Natural killer cell (primary cell): Measurements from ENCODE around the gene C4orf50. TPM values are rescaled to one million over a fixed set of nuclear protein-coding genes. Genes with fewer than 3 reads are reported as not detected.
A peak's percentile ranks its signal among the peaks of the same experiment; 100 is the strongest.
"Not testable (repeated sequence)": the region's sequence is repeated elsewhere in the genome, so short reads cannot be mapped to it uniquely, and the experiment has no call there.

Experiments
- ATAC-seq, 3 donors: fragments of 150-1000 bp in 2 of 3; fragments of 200-7000 bp in 1 of 3; cut with Tn5 transposase; 1 replicate in 1 of 3; 2 replicates in 2 of 3; pipeline ENCODE4 v1.10.0; 2021; ENCODE audit warnings: mild to moderate bottlenecking in 2 of 3, moderate library complexity in 2 of 3
- DNase-seq, 2 donors: peaks; one replicate each; pipeline versions ENCODE4 v3.0.0 to v3.0.0-alpha.2; 2013 to 2021; ENCODE audit warnings: mixed read lengths in 1 of 2
- H3K27ac ChIP-seq: one replicate; pipeline ENCODE4 v1.5.1; 2013; ENCODE audit warnings: mild to moderate bottlenecking, low read length
- H3K27me3 ChIP-seq: one replicate; pipeline ENCODE4 v1.6.1; 2013; ENCODE audit warnings: low read length; ENCODE audit not compliant: control insufficient read depth, insufficient read depth
- H3K36me3 ChIP-seq: one replicate; pipeline ENCODE4 v1.6.1; 2013; ENCODE audit warnings: low read length; ENCODE audit not compliant: control insufficient read depth, insufficient read depth
- H3K4me1 ChIP-seq: one replicate; pipeline ENCODE4 v1.6.1; 2013; ENCODE audit warnings: low read length; ENCODE audit not compliant: control insufficient read depth, insufficient read depth
- H3K4me3 ChIP-seq: one replicate; pipeline ENCODE4 v1.5.1; 2013; ENCODE audit warnings: low read length
- H3K9me3 ChIP-seq: one replicate; pipeline ENCODE4 v1.6.1; 2013; ENCODE audit warnings: low read length; ENCODE audit not compliant: control insufficient read depth, insufficient read depth
- H3K27ac Mint-ChIP-seq, 2 donors: one replicate each; pipeline ENCODE4 v1.8.0; 2022; ENCODE audit warnings: mild to moderate bottlenecking in 2 of 2, mixed read lengths in 2 of 2, moderate library complexity in 1 of 2
- H3K27me3 Mint-ChIP-seq, 2 donors: one replicate each; pipeline ENCODE4 v1.8.0; 2022; ENCODE audit warnings: low read depth in 2 of 2, mixed read lengths in 2 of 2
- H3K36me3 Mint-ChIP-seq: one replicate; pipeline ENCODE4 v1.8.0; 2022; ENCODE audit warnings: mixed read lengths
- H3K4me1 Mint-ChIP-seq, 2 donors: one replicate each; pipeline ENCODE4 v1.8.0; 2022; ENCODE audit warnings: mixed read lengths in 2 of 2
- H3K4me3 Mint-ChIP-seq: one replicate; pipeline ENCODE4 v1.8.0; 2022; ENCODE audit warnings: mild to moderate bottlenecking, moderate library complexity, mixed read lengths
- H3K9me3 Mint-ChIP-seq, 2 donors: one replicate each; pipeline ENCODE4 v1.8.0; 2022; ENCODE audit warnings: mixed read lengths in 2 of 2
- WGBS: methylation state at CpG from one replicate; pipeline ENCODE4 v1.1.7; 2013; ENCODE audit warnings: missing lambda C conversion rate; ENCODE audit not compliant: insufficient coverage; 5-methylcytosine and 5-hydroxymethylcytosine counted together
- intact Hi-C: fragments of 100-400 bp; cut with micrococcal nuclease; formaldehyde crosslinking; loops from one replicate; pipeline ENCODE4 v1.14.2; 2022
- total RNA-seq, 4 donors: library from RNA; stranded (reverse); fragments of 120-200 nt in 1 of 4; gene quantifications; one replicate each; pipeline versions ENCODE4 v1.2.3 to v1.2.4, GENCODE V29; 2013 to 2022
- TF ChIP-seq, protein P1 (sequence below): fragments of 200-600 bp; IDR thresholded peaks from one replicate; pipeline ENCODE4 v1.8.0; 2022; ENCODE audit warnings: antibody characterized with exemption

The C4orf50 gene
- total RNA-seq, 3 donors from 2014 or later (not counting 1 experiment from before 2014, with no cell fraction given), result 0.63 to 2.7 (median 1.8) TPM

DNA sequence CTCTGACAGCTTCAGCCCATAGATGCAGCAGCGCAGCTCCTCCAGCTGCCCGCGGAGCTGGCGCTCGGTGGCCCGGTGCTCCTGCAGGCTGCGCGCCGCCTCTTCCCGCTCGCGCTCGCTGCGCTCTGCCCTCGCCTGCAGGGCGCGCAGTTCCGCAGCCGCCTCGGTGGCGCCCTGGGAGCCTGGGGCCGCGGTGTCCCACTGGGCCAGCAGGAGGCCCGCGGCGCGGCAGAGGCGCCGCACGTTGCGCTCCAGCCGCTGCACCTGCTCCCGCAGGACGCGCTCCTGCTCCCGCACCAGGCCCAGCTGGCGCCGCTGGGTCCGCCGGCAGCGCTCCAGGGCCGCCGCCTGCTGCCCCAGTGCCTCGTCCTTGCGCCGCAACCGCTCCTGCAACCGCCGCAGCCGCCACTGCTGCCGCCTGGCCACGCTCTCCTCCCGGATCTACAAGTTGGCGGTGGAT lies 10.1 kb downstream of the C4orf50 start:
- TF ChIP-seq, protein P1, sequence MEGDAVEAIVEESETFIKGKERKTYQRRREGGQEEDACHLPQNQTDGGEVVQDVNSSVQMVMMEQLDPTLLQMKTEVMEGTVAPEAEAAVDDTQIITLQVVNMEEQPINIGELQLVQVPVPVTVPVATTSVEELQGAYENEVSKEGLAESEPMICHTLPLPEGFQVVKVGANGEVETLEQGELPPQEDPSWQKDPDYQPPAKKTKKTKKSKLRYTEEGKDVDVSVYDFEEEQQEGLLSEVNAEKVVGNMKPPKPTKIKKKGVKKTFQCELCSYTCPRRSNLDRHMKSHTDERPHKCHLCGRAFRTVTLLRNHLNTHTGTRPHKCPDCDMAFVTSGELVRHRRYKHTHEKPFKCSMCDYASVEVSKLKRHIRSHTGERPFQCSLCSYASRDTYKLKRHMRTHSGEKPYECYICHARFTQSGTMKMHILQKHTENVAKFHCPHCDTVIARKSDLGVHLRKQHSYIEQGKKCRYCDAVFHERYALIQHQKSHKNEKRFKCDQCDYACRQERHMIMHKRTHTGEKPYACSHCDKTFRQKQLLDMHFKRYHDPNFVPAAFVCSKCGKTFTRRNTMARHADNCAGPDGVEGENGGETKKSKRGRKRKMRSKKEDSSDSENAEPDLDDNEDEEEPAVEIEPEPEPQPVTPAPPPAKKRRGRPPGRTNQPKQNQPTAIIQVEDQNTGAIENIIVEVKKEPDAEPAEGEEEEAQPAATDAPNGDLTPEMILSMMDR, result no peak
- Mint-ChIP-seq H3K9me3 (no peaks in the 10 kb centered on the region), H3K27me3 (peaks cover 14 to 25% of the 10 kb centered on the region in 2 donors), H3K27ac (no peak overlapping the region), H3K36me3 (no peaks in the 10 kb centered on the region), H3K4me3 (no peak overlapping the region), H3K4me1 (peaks cover 0 to 8% of the 10 kb centered on the region in 2 donors)
- 46% methylated on average over 54 of the region's 54 CpGs for WGBS
- intact Hi-C loops, result no loop called here
- H3K4me3 ChIP-seq, result no peak overlapping the region
- H3K27me3 ChIP-seq, result no peaks in the 10 kb centered on the region
- DNase-seq (no peak), ATAC-seq (peak in 1 of 3 donors; percentile 15)
- no peaks in the 10 kb centered on the region for H3K4me1 ChIP-seq
- H3K27ac ChIP-seq, result no peak overlapping the region
- H3K36me3 ChIP-seq, result no peaks in the 10 kb centered on the region
- no peaks in the 10 kb centered on the region for H3K9me3 ChIP-seq

DNA sequence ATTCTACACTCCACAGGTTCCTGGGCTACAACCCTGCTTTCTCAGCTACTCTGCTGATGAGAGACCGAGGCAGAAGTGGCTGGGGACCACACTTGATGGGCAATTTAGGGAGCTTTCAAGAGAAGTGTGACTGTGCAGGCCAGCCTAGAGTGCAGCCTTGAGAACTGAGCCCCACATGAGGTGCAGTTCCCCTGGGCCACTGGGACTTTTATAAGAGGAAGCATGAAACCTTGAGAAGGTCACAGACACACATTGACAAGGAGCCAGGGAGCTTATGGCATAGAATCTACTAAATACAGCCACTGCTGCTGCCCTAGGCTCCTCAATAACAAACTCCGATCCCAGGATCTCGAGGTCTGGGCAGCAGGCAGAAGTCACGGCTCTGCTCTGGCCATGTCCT lies 13.1 kb downstream of the C4orf50 start:
- Mint-ChIP-seq H3K27ac (no peak overlapping the region), H3K36me3 (no peaks in the 10 kb centered on the region), H3K4me3 (no peak overlapping the region), H3K27me3 (peaks cover 8 to 12% of the 10 kb centered on the region in 2 donors), H3K4me1 (no peaks in the 10 kb centered on the region), H3K9me3 (no peaks in the 10 kb centered on the region)
- H3K27me3 ChIP-seq, result no peaks in the 10 kb centered on the region
- intact Hi-C loops, result no loop called here
- no peaks in the 10 kb centered on the region for H3K4me1 ChIP-seq
- TF ChIP-seq, protein P1, result no peak
- no peaks in the 10 kb centered on the region for H3K9me3 ChIP-seq
- WGBS, result 93% methylated on average over 4 of the region's 4 CpGs
- H3K27ac ChIP-seq, result no peak overlapping the region
- ATAC-seq (no peak), DNase-seq (no peak)
- no peak overlapping the region for H3K4me3 ChIP-seq
- no peaks in the 10 kb centered on the region for H3K36me3 ChIP-seq

DNA sequence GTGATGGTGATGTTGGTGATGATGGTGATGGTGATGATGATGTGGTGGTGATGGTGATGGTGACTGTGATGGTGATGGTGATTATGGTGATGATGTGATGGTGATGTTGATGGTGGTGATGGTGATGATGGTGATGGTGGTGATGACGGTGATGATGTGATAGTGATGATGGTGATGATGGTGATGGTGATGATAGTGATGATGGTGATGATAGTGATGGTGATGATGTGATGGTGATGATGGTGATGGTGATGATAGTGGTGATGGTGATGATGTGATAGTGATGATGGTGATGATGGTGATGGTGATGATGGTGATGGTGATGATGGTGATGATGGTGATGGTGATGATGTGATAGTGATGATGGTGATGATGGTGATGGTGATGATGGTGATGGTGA lies 14.7 kb downstream of the C4orf50 start:
- H3K4me1 ChIP-seq, H3K36me3 ChIP-seq, DNase-seq, H3K27ac Mint-ChIP-seq, H3K4me3 Mint-ChIP-seq, H3K27ac ChIP-seq, H3K9me3 ChIP-seq, H3K4me1 Mint-ChIP-seq, H3K27me3 Mint-ChIP-seq, intact Hi-C loops, H3K4me3 ChIP-seq, ATAC-seq, H3K36me3 Mint-ChIP-seq, H3K27me3 ChIP-seq, H3K9me3 Mint-ChIP-seq: not testable (repeated sequence)
- 70% methylated on average over 1 of the region's 1 CpG for WGBS

DNA sequence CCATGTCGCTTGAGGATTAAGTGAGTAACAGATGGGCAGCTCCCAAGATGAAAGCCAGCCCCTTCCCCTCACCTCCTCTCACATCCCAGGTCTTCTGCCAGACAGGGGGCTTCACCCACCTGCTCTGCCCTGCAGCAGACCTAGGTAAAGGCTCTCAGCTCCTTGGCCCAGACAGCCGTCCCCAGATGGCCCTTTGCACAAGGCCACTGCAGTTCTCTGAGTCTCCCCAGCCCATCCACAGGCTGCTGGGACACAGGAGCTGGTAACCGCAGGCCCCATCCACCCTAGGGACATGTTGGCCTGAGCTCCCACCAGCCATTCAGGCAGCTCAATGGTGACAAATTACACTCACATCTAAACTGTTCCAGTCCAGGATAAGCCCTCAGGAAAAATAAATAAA lies 15.3 kb downstream of the C4orf50 start:
- H3K4me1 ChIP-seq, result no peaks in the 10 kb centered on the region
- TF ChIP-seq, protein P1, result no peak
- DNase-seq (no peak), ATAC-seq (no peak)
- Mint-ChIP-seq H3K9me3 (no peaks in the 10 kb centered on the region), H3K27ac (no peak overlapping the region), H3K36me3 (no peaks in the 10 kb centered on the region), H3K4me3 (no peak overlapping the region), H3K4me1 (peaks cover 0 to 5% of the 10 kb centered on the region in 2 donors), H3K27me3 (peaks cover 0 to 8% of the 10 kb centered on the region in 2 donors)
- no peaks in the 10 kb centered on the region for H3K9me3 ChIP-seq
- intact Hi-C loops, result no loop called here
- no peak overlapping the region for H3K4me3 ChIP-seq
- 76% methylated on average over 3 of the region's 3 CpGs for WGBS
- H3K27ac ChIP-seq, result no peak overlapping the region
- no peaks in the 10 kb centered on the region for H3K27me3 ChIP-seq
- no peaks in the 10 kb centered on the region for H3K36me3 ChIP-seq
